GM18498 (cell line): ENCODE results near the gene CPNE1.
"Not testable (repeated sequence)": the region's sequence is repeated elsewhere in the genome, so short reads cannot be mapped to it uniquely, and the experiment has no call there.

Experiments
- ATAC-seq: cut with Tn5 transposase; IDR thresholded peaks from one replicate; pipeline ENCODE4 v1.9.1; 2021; ENCODE audit warnings: mild to moderate bottlenecking, moderate library complexity; ENCODE audit not compliant: unreplicated experiment

CPNE1 gene

DNA sequence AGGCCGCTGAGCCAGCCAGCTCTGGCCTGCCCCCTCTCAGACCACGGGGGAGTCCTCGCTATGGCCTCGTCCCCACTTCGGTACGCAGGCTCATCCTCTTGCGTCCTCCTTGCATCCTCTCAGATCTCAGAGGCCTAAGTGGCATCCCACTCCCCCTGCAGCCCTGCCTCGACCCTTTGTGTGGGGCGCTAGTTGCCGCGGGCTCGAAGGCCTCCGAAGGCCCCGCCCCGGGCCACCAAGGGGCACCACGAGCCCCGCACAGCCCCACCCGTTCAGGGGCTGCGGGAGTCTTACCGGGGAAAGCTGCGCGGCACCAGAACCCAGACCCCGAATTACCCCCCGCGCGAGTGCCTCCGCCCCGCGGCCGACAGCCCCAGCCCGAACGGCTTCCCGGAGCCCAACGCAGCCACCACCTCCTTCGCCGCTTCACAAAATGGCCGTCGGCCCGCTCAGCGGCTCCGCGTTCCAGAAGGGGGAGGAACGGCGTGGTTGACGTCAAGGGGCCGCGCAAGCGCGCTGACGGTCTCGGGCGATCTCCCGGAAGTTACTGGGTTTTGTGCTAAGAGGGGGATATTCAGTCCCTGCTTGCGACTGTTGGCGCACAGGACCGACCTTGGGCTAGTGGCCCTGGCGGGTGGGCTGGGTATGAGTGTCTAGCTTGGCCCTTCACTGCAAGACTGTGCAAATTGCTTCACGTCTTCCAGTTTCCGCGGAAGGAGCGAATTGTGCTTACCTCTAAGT is at the start of gene CPNE1, which contains the start of gene RBM12:
TSS of gene CPNE1 (minus strand) at position 435 of the 741 bp plus-strand sequence. CDS start 31,977 bp downstream, outside the sequence.
TSS of gene RBM12 (minus strand) at position 435 of the 741 bp plus-strand sequence. CDS start 9,578 bp downstream, outside the sequence.
- ATAC-seq = peak; percentile 70

DNA sequence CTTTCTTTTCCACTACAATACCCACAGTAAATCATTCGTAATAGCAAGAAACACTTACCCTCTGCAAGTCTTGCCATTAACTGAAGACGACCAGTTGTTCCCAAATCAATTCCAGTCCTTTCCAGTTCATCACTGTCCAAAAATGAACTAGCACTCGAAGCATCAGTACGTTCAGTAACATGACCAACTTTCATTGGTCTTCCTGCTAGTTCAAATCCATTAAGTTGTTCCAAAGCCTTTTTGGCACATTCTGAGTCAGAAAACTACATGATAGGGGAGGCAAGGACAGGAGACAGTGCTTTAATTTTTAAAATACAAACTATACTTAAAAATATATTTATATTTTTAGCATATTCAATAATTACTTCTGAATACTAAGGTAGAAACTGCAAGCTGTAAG is 49.4 kb upstream of the CPNE1 start:
- no peak for ATAC-seq

DNA sequence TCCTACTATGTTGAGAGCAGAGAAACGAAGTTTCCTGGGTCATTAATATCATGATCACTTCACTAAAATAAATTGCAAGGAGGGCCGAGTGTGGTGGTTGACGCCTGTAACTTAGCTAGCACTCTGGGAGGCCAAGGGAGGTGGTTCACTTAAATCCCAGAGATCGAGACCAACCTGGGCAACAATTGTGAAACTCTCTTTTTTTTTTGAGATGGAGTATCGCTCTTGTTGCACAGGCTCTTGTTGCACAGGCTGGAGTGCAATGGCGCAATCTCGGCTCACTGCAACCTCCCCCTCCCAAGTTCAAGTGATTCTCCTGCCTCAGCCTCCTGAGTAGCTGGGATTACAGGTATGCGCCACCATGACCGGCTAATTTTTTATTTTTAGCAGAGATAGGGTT is 48.4 kb upstream of the CPNE1 start:
- not testable (repeated sequence) for ATAC-seq

DNA sequence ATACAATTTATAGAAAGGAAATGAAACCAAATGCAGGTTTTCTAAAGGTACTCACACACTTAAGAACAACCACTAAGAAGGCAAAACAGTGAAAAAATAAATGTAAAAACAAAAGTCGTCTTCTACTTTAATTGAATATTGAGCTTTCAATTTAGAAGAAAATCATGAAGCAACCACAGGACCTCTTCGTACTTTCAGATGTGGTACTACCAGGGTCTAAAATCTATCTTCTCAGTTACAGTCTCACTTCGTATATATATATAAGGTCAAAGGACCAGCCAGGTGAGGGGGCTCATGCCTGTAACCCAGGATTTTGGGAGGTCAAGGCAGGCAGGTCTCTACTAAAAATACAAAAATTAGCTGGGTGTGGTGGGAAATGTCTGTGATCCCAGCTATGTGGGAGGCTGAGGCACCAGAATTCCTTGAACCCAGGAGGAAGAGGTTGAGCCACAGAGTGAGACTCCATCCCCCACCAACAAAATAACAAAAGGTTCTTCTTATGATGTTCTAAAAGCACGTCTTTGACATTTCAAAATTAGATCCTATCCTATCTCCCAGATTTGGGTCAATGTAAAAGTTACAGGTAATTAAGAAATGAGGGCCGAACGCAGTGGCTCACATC is 47.0 kb upstream of the CPNE1 start:
- no peak for ATAC-seq

DNA sequence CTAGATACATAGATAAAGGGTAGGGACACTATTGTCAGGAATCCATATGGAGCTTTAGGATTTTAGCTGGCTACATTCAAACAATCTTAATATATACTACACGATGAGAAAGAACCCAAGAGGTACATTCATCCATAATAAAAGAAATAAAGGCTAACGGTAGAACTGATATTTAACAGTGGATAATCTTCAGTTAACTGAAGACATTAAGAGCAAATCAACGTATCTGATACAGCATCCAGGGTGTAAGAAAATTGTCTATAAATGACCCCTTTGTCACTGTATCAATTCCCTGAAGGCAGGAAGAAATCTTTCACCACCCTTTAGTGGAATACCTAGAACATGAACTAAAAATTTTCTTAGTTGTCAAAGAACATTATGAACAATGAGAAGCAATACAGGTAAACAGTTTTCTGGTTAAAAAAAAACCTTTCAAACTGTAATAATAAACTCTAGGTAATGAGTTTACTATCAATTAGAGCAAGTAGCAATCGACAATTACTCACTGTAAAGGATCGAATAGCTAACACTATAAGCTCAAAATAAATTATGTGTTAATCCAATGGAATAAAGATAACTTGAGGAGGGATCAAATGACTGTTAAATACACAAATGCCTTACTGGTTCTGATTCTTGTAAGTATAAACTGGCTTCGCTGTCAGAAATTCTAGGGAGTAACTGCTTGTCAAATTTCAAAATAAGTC is 46.3 kb upstream of the CPNE1 start:
- no peak for ATAC-seq

DNA sequence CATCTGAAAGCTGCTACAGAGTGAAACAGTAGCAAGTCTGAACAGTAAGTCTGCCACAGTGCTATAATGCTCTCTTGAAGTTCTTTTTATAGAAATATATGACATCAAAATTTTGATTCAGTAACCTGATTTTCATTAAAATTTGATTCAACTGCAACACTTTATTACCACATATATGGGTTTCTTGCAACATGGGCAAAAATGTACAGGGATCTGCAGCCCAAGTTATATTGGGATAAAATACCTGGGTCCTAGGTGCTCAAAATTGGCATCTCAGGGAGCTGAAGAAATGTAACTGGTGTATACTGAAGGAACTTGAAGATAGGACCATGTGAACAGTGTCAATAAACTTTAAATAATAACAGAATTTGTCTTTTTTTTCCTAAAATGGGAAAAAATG is 45.3 kb upstream of the CPNE1 start:
- ATAC-seq = no peak

DNA sequence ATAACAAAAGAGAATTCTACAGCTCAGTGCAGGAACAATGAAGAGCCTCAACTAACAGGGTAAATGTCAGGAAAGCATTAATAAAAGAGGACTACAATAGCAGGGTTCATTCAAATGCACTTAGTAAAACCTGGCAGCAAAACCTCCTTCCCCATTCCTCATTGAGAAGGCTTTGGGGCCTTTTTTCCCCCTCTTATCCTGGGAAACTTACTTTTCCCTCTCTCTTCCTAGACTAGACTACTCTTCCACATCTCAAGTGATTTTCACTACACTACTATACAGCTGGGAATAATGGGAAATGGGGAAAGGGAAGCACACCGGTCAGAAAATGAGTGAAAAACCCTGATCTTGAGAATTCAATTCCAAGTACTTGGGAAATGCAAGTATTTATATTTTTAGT is 44.6 kb upstream of the CPNE1 start:
- no peak for ATAC-seq

DNA sequence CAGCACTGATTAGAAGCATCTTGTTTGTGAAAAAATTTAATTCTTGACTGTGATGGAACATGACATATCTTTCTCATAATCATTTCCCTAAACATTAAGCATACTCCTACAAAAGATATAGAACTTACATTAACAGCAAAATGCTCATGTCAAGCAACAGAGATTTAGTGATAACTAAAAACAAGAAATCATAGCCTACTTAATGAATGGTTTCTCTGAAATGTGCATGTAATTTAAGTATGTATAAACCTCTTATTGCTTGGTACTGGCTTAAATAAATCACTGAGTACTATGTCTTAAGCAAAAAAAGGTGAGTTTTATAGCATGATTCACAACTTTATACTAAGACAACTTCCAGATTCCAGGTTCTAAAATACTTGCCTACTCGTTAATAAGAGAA is 43.8 kb upstream of the CPNE1 start:
- no peak for ATAC-seq

DNA sequence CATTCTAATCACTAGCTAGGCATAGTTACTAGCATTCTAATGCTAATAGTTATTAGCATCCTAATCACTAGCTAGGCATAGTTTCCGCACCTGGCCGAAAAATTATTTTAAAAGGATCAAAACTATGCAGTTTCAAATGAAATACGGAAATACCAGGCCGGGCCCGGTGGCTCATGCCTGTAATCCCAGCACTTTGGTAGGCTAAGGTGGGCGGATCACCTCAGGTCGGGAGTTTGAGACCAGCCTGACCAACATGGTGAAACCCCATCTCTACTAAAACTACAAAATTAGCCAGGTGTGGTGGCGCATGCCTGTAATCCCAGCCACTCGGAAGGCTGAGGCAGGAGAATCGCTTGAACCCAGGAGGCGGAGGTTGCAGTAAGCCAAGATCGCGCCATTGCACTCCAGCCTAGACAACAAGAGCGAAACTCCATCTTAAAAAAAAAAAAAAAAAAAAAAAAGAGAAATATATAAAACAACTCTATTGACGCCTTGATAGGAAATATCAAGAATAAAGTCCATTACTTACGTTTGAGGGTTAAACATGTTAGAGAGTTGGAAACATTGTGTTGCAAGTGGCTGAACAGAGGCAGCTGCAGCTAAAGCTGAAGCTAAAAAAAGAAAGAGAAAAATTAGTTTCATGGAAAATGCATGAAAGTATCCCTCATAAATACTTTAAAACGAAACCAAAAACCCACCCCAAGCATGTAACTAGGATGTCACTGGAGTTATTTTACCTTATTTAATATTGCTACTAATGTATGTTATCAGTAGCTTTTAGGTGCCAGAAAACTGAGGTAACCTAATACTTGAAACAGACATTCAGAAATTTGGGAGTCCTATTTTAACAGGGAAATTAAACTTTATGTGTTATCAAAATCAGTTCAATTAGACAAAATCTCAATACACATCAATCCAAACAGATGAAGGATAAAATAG is 42.2 kb upstream of the CPNE1 start:
- not testable (repeated sequence) for ATAC-seq

DNA sequence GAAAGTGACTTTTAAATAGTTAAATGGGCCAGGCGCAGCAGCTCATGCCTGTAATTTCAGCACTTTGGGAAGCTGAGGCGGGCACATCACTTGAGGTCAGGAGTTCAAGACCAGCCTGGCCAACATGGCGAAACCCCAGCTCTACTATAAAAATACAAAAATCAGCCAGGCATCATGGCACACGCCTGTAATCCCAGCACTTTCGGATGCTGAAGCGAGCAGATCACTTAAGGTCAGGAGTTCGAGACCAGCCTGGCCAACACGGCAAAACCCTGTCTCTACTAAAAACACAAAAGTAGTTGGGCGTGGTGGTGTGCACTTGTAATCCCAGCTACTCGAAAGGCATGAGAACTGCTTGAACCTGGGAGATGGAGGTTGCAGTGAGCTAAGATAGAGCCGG is 41.2 kb upstream of the CPNE1 start:
- ATAC-seq = not testable (repeated sequence)

DNA sequence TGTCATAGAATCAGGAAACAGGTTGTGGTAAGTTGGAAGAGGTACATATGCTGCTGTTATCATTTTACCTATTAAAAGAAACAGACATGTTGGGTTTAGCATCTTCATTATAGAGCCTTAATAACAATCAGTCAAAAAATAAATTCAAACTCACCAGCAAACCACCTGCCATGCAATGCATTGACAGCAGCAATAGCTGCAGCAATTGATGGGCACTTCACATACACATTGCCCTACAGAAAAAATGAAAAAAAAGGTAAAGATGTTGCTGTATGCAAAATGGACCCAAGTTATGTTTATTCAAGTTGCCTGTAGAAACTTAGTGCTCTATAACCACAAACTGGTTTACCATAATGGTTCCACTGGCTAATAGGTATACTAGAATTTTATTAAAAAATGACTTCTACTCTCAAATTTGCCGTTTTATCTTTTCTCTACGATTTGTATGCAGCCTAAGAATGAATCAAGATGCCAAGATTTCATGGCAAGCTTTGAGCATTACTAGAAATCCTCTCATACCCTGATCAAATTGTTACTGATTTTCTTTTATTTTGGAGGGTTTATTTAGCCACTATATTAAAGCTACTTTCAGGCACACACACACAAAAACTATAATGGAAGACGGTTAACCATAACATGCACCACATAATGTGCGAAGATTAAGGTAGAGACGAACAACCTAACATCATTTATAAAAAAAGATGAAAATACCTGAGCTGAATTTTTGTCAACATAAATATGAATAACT is 40.0 kb upstream of the CPNE1 start:
- ATAC-seq = no peak

DNA sequence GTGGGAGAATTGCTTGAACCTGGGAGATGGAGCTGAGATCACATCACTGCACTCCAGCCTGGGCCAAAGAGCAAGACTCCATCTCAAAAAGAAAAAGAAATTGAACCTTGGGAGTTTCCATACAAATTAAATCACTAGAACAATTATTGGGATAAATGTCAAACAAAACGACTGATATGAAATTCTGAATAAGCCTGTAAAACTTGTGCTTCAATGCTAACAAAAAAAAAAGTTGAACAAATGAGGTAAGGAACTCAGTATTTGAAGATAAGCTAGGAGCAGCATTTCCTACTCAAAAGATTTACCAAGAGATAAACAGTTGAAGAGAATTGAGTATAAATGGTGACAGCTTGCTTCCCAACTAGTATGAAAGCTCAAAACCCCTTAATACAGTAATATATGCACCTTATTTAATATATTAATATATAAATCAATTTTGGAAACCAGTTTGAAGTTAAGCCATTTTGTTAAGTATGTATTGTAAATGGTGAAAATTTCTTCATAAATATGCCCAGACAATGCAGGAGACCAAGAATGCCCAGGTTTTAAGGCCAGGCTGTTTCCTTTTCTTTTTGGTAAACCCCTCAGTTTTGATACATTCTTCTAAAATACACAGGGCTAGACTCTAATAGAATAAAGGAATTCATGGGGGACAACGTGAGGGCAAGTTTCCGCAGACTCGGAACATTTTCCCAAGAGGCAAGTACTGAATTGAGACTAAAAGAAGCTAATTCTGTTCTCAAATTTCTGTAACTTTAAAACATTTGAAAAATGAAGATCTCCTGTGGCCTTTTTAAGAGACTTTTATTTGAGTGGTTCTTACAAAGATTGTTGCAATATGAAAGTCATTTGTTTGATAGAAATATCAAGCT is 38.4 kb upstream of the CPNE1 start:
- no peak for ATAC-seq

DNA sequence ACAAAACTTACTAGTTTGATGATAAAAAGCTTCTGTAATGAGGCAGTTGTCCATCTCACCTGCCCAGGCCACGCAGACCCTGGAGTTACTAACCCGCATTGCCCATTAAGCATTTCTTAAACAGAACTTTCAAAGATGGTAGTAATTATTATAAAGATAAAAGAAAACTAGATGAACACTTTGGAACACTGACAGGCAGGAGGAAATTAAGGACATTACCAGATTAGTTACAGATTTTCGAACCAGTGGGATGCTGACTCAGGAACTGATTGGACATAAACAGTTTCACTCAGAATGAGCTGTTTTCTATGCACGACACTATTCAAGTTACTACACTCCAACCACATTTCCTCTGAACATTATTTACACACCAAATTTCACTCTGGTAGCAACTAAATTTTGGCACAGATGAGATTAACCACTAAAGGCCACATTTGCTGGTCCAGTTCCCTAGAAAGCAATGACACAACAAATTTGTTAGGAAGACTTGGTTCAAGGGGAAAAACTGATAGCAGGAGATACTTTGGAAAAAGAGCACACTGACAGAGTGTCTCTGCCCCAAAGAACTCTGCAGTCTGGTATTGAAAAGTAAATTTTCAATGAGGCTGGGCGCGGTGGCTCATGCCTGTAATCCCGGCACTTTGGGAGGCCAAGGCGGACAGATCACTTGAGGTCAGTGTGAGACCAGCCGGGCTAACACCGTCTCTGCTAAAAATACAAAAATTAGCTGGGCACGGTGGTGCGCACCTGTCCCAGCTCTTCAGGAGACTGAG is 37.5 kb upstream of the CPNE1 start:
- no peak for ATAC-seq

DNA sequence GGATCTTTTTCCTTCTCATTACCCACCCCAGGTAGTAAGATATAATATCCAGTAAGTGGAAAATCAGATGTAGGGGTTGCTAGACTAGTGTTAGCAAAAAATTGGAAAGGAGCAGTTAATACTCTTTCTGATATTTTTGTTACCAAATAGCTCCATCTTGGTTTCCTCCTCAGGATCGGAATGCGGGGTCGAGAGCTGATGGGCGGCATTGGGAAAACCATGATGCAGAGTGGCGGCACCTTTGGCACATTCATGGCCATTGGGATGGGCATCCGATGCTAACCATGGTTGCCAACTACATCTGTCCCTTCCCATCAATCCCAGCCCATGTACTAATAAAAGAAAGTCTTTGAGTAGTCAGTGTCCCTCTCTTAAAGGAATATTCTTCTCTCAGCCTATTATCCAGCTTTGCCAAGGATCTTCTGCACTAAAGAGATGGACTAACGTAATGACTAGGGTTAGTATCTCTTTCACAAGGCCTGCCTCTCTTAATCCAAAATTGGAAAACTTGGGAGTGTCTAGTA is 36.0 kb upstream of the CPNE1 start:
- no peak for ATAC-seq

DNA sequence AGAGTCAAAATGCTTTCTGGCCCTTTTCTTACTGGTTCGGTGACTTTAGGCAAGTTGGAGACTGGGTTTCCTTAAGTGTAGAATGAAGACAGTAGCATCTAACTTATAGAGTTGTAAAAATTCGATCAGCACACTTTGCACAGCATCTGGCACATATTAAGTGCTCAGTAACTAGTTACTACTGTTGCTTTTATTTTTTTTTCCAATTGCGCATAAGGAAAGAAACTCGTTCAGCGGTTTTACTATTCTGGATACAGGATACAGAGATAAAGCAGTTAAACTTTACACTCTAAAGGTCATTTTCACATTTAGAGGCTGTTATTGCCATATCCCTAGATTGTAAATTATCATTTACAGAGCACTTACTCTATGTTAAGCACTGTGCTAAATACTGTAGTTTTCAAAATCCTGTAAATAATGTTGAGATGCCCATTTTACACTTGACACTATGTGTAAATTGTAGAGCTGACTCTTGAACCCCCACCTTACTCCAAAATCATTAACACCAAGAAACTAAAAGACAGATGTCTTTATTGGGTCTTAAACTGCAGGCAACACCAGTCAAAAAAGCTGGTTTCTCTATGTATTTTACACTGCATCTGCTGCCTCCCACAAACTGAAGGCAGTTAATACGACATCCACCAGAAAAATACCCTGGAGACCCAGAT is 35.4 kb upstream of the CPNE1 start:
- no peak for ATAC-seq

DNA sequence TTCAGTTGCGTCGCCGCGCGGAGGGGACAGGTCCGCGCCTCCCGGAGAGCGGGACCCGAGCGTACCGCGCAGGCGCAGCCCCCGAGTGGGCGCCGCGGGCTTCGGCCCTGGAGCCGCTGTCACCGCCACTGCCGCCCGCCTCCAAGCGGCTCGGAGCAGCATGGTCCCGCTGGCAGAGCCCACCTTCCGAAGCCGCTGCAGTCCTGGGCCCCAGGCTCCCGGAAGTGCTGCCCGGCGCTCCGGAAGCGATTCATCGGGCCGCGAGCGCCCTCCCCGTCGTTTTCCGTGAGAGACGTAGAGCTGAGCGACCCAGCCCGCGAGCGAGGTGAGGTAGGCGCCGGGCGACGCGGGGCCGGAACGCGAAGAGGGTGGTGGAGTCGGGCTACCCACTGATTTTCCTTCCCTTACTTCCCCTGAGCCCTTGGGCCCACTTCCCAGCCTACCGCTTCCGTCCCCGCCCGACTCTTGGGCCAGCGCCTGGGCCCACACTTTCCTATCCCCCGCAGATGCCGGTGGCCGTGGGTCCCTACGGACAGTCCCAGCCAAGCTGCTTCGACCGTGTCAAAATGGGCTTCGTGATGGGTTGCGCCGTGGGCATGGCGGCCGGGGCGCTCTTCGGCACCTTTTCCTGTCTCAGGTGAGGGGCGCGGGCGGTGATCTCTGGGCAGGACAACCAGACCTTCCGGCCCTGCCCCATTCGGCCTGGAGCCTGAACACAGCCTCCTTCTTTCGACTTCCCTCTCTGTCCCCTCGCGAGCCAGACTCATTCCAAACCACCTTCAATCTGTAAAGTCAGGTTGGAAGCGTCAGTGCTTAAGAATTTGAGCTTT is 34.6 kb upstream of the CPNE1 start, which contains the start of the genes NFS1 and ROMO1:
TSS of gene NFS1 (minus strand) at position 226 of the 830 bp plus-strand sequence. CDS start at position 162, 64 bp downstream.
TSS of gene ROMO1 (plus strand) at position 279 of the 830 bp plus-strand sequence. CDS start at position 507, 228 bp downstream.
- ATAC-seq = peak; percentile 85
